A549 (cell line): Measurements from ENCODE around the gene NTN1. TPM values are rescaled to one million over a fixed set of nuclear protein-coding genes. Genes with fewer than 3 reads are reported as not detected.

Experiments used
- ATAC-seq, 2 experiments: fragments of 200-7000 bp in 1 of 2; fragments of >200 bp in 1 of 2; cut with Nextera tagmentation in 1 of 2; cut with Tn5 transposase in 1 of 2; 3 replicates each; pipeline versions ENCODE4 v1.8.0 to v1.9.1; 2018 to 2020; ENCODE audit warnings: mild to moderate bottlenecking in 1 of 2, moderate library complexity in 1 of 2
- CTCF ChIA-PET: fragments of 300-600 bp; sonication (Branson Sonifier 250); formaldehyde crosslinking; extraction: SDS; loops from one replicate; lab custom pipeline; 2021; ENCODE audit warnings: antibody characterized with exemption, inconsistent platforms; lab: Yijun Ruan, JAX
- POLR2A ChIA-PET: fragments of 350-600 bp; formaldehyde crosslinking; extraction: SDS; loops from one replicate; lab custom pipeline; 2021; ENCODE audit warnings: antibody characterized with exemption, inconsistent platforms; lab: Yijun Ruan, JAX
- DNase-seq, 2 experiments: peaks; one replicate each; pipeline versions ENCODE4 v3.0.0 to v3.0.0-alpha.2; 2011 to 2016; ENCODE audit warnings: low read depth in 1 of 2, low spot score in 1 of 2
- FAIRE-seq: peaks from 2 replicates; lab custom pipeline; 2011; peaks lifted over from hg19 to GRCh38; lab: Jason Lieb, UNC
- H3K27ac ChIP-seq, 2 experiments: fragments of >200 bp; sonication (Bioruptor Twin); formaldehyde crosslinking; 3 replicates each; pipeline ENCODE4 v1.5.1; 2016 to 2017
- H3K4me1 ChIP-seq: fragments of >200 bp; sonication (Bioruptor Twin); formaldehyde crosslinking; 3 replicates; pipeline ENCODE4 v1.6.1; 2016
- H3K4me2 ChIP-seq: fragments of >200 bp; sonication (Bioruptor Twin); formaldehyde crosslinking; 3 replicates; pipeline ENCODE4 v1.6.1; 2016
- H3K4me3 ChIP-seq: fragments of >200 bp; sonication (Bioruptor Twin); formaldehyde crosslinking; 3 replicates; pipeline ENCODE4 v1.5.1; 2016
- H3K9me3 ChIP-seq: fragments of >200 bp; sonication (Bioruptor Twin); formaldehyde crosslinking; 3 replicates; pipeline ENCODE4 v1.6.1; 2016
- BCL3 ChIP-seq: fragments of >200 bp; sonication (Bioruptor Twin); formaldehyde crosslinking; IDR thresholded peaks from 3 replicates; pipeline ENCODE4 v1.6.1; 2016
- BHLHE40 ChIP-seq: IDR thresholded peaks from 2 replicates; pipeline ENCODE4 v1.6.1; 2012; ENCODE audit warnings: low read depth, low read length, inconsistent platforms
- EHMT2 ChIP-seq: fragments of 200-600 bp; sonication (generic); IDR thresholded peaks from 2 replicates; pipeline ENCODE4 v1.6.1; 2016; ENCODE audit warnings: antibody characterized with exemption, low read depth, mild to moderate bottlenecking, moderate library complexity
- FOSB ChIP-seq: fragments of 250-450 bp; sonication (Bioruptor Pico); IDR thresholded peaks from 2 replicates; pipeline ENCODE4 v1.5.0; 2020; ENCODE audit warnings: mild to moderate bottlenecking, moderate library complexity
- HDAC2 ChIP-seq: fragments of 200-600 bp; sonication (generic); IDR thresholded peaks from 2 replicates; pipeline ENCODE4 v1.6.1; 2016
- HEYL ChIP-seq: fragments of 250-450 bp; sonication (Bioruptor Pico); IDR thresholded peaks from 2 replicates; pipeline ENCODE4 v1.8.0; 2021; ENCODE audit warnings: mild to moderate bottlenecking, moderate library complexity
- HOXB13 ChIP-seq: fragments of 250-450 bp; sonication (Bioruptor Pico); IDR thresholded peaks from 2 replicates; pipeline ENCODE4 v1.5.0; 2020; ENCODE audit warnings: low read depth, mild to moderate bottlenecking, moderate library complexity
- HOXB5 ChIP-seq: fragments of 250-450 bp; sonication (Bioruptor Pico); IDR thresholded peaks from 2 replicates; pipeline ENCODE4 v1.5.0; 2020; ENCODE audit warnings: mild to moderate bottlenecking, moderate library complexity
- JUNB ChIP-seq: fragments of >200 bp; sonication (Bioruptor Twin); formaldehyde crosslinking; IDR thresholded peaks from 2 replicates; pipeline ENCODE4 v1.6.1; 2016
- NFE2L2 ChIP-seq: fragments of 150-350 bp; conservative IDR thresholded peaks from 2 replicates; pipeline ENCODE4 v1.6.1; 2014; ENCODE audit warnings: low read length
- NR3C1 ChIP-seq: fragments of >200 bp; sonication (Bioruptor Twin); formaldehyde crosslinking; IDR thresholded peaks from 3 replicates; pipeline ENCODE4 v1.6.1; 2017
- POLR2A ChIP-seq: IDR thresholded peaks from 2 replicates; pipeline ENCODE4 v1.6.1; 2012; ENCODE audit warnings: mild to moderate bottlenecking, low read length
- POLR2AphosphoS2 ChIP-seq: conservative IDR thresholded peaks from 2 replicates; pipeline ENCODE4 v1.6.1; 2012; ENCODE audit warnings: low read length, improper control_type of control experiment, inconsistent platforms
- SMC3 ChIP-seq: fragments of >200 bp; sonication (Bioruptor Twin); formaldehyde crosslinking; IDR thresholded peaks from 3 replicates; pipeline ENCODE4 v1.6.1; 2018; ENCODE audit warnings: inconsistent platforms
- TP53 ChIP-seq: fragments of 250-450 bp; sonication (Bioruptor Pico); IDR thresholded peaks from 2 replicates; pipeline ENCODE4 v1.5.0; 2021; ENCODE audit warnings: mild to moderate bottlenecking, moderate library complexity
- WGBS: methylation state at CpG from one replicate; pipeline ENCODE4 v1.1.6; 2017; ENCODE audit errors: missing lambda C conversion rate; 5-methylcytosine and 5-hydroxymethylcytosine counted together
- polyA plus RNA-seq, 4 experiments: library from polyadenylated mRNA; depleted of rRNA in 3 of 4; stranded (reverse); fragments of >200 nt; fragmentation: RNase III in 1 of 4; extraction: RNeasy Plus Mini Kit Qiagen cat#74134 plus additional on column Dnase treatment in 1 of 4; gene quantifications; 2 replicates in 3 of 4; 3 replicates in 1 of 4; pipeline ENCODE4 v1.2.3, GENCODE V29; 2011 to 2017
- TF ChIP-seq, protein P1 (sequence below): IDR thresholded peaks from 2 replicates; pipeline ENCODE4 v1.6.1; 2012

Gene NTN1
- polyA plus RNA-seq, 2 of the 4 experiments (the other 2 are of a cell fraction) = 0.12 to 0.13 TPM

DNA sequence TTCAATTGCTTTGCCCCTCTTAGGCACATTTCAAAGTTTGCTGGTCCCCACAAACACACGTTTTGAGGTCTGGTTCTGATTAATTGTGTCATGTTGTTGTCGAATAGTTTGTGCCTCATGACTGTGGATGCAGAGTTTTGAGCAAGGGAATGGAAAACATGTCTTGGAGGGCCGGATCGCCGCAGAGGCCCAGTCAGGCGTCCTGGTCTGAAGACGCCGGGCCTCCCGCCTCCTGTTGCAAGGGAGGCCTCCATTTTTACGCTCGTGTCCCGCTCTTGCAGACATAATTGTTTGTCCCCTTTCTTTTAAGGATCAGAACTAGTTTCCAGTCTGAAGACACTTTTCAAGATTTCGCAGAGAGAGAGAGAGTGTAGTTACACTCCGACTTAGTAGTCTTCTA lies 3.2 kb downstream of the NTN1 start (continued):
- TF ChIP-seq NFE2L2 (no peak), BHLHE40 (no peak), EHMT2 (no peak)
- TF ChIP-seq, protein P1, sequence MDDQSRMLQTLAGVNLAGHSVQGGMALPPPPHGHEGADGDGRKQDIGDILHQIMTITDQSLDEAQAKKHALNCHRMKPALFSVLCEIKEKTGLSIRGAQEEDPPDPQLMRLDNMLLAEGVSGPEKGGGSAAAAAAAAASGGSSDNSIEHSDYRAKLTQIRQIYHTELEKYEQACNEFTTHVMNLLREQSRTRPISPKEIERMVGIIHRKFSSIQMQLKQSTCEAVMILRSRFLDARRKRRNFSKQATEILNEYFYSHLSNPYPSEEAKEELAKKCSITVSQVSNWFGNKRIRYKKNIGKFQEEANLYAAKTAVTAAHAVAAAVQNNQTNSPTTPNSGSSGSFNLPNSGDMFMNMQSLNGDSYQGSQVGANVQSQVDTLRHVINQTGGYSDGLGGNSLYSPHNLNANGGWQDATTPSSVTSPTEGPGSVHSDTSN = no peak

GRCh38 chr17:9026741-9027140 lies 5.4 kb downstream of the NTN1 start:
- no peak for DNase-seq
- Histone ChIP-seq H3K4me3 (no peak overlapping the region), H3K9me3 (no peaks in the 10 kb centered on the region), H3K4me2 (no peak overlapping the region), H3K27ac (no peak overlapping the region), H3K4me1 (peaks cover 10% of the 10 kb centered on the region; the same call in 1 of the 3 replicates)
- 51% methylated on average over 8 of the region's 8 CpGs for WGBS
- TF ChIP-seq SMC3 (no peak), BCL3 (no peak)
- FAIRE-seq = no peak
- CTCF ChIA-PET = interaction anchor here (1.0 to 3.1 kb wide), 3 partner anchors 24 to 94 kb away, joined by 3 to 9 read pairs (median 5); no protein-coding TSS in a partner anchor
- POLR2A ChIA-PET = no interaction called here
- ATAC-seq = no peak

DNA sequence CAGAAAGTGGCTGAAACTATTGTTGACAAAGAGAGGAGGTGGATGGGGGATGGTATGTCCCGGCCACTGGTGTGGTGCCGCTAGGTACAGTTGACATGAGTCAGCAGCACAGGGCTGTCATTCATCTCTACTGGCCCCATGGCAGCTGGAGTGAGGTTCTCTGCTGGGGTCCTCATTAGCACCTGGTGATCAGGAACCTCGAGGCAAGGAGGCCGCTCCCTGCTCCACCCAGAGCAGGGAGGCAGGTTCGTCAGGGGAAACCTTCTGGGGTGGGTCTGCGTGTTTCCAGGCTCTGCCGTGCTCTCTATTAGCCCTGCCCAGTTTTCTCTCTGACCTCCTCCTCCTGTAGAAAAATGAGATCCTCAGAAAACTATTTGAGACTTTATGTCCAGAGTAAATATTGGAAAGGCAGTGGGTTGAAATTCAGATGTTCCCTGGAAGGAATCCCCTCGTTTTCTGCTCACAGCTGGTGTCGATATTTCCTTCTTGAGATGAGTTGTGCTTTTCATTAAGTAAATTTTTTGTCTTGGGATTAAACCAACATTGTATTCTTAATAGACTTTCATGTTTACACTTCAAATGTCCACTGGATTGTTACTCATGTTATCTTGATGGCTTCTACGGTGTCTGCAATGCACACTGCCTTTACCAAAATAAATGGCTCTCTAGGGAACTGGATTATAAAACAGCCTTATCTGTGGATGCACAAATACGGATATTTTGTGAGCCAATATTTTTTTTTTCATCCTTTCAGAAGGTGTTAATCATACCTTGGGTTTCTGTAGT lies 7.1 kb downstream of the NTN1 start:
- 51% methylated on average over 11 of the region's 11 CpGs for WGBS

GRCh38 chr17:9028988-9029570 lies 7.8 kb downstream of the NTN1 start:
- Histone ChIP-seq H3K4me2 (no peak overlapping the region), H3K4me3 (no peak overlapping the region), H3K4me1 (no peaks in the 10 kb centered on the region), H3K27ac (no peak overlapping the region), H3K9me3 (no peaks in the 10 kb centered on the region)
- DNase-seq = no peak
- no peak for ATAC-seq
- ChIA-PET POLR2A (interaction anchor here (0.5 kb wide), 1 partner anchor 22 kb away, joined by 5 read pairs; no protein-coding TSS in a partner anchor), CTCF (interaction anchor here (0.6 to 0.8 kb wide), 4 partner anchors 9 to 496 kb away, joined by 3 to 4 read pairs (median 3); no protein-coding TSS in a partner anchor)
- WGBS = 62% methylated on average over 13 of the region's 13 CpGs
- TF ChIP-seq HEYL (CRISPR knock-in tag) = no peak
- no peak for TF ChIP-seq JUNB
- TF ChIP-seq HOXB5 (CRISPR knock-in tag) = no peak
- TF ChIP-seq HDAC2 = no peak
- no peak for FAIRE-seq

More for the DNA sequence above, 7.1 kb downstream of the NTN1 start:
- Histone ChIP-seq H3K4me3 (no peak overlapping the region), H3K4me1 (no peaks in the 10 kb centered on the region; the same call in 2 of the 3 replicates), H3K4me2 (no peak overlapping the region), H3K27ac (no peak overlapping the region), H3K9me3 (no peaks in the 10 kb centered on the region)
- FAIRE-seq (no peak), DNase-seq (no peak), ATAC-seq (no peak)
- ChIA-PET POLR2A (no interaction called here), CTCF (interaction anchor here (0.7 to 3.1 kb wide), 2 partner anchors 26 to 495 kb away, joined by 3 to 9 read pairs; no protein-coding TSS in a partner anchor)
- TF ChIP-seq POLR2A = no peak
- no peak for TF ChIP-seq TP53 (CRISPR knock-in tag)
- no peak for TF ChIP-seq NR3C1
- no peak for TF ChIP-seq HOXB13 (CRISPR knock-in tag)
- TF ChIP-seq POLR2AphosphoS2 = no peak
- no peak for TF ChIP-seq FOSB
- TF ChIP-seq HDAC2 = no peak
